Measurements from ENCODE around the gene SLC5A3.
A peak's percentile ranks its signal among the peaks of the same experiment; 100 is the strongest.

Gene SLC5A3

GRCh38 chr21:34072145-34073031 lies 990 bp upstream of the SLC5A3 start:
- DNase-seq: peak; percentile 64

DNA sequence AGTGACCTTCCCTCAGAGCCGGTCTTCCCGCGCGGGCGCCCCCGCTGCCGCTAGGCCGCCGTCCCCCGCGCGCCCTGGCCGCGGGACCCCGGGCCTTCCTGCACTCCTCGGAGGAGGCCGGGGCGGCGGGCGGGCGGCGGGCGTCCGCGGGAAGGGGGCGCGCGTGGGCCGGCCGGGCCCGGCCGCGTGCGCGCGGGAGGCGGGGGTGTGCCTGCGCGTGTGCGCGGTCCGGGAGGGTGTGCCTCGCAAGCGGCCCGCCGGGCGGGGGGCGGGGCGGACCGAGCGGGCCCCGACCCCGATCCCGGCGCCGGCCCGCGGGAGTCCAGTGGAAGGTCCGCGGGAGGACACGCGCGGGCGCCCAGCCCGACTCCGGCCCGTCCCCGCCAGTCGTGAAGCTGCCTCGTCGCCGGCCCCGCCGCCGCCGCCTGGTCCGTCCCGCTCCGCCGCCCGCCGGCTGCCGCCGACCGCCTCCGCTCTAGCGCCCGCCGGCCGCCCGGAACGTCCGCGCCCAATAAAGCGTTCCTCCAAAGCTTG lies 438 bp downstream of the SLC5A3 start:
- DNase-seq: peak; percentile 71

GRCh38 chr21:34074283-34075090 lies 1.1 kb downstream of the SLC5A3 start:
- no peak for DNase-seq

- DNase-seq: no peak
Observed at GRCh38 chr21:34075091-34075425, 1.7 kb downstream of the SLC5A3 start.

DNA sequence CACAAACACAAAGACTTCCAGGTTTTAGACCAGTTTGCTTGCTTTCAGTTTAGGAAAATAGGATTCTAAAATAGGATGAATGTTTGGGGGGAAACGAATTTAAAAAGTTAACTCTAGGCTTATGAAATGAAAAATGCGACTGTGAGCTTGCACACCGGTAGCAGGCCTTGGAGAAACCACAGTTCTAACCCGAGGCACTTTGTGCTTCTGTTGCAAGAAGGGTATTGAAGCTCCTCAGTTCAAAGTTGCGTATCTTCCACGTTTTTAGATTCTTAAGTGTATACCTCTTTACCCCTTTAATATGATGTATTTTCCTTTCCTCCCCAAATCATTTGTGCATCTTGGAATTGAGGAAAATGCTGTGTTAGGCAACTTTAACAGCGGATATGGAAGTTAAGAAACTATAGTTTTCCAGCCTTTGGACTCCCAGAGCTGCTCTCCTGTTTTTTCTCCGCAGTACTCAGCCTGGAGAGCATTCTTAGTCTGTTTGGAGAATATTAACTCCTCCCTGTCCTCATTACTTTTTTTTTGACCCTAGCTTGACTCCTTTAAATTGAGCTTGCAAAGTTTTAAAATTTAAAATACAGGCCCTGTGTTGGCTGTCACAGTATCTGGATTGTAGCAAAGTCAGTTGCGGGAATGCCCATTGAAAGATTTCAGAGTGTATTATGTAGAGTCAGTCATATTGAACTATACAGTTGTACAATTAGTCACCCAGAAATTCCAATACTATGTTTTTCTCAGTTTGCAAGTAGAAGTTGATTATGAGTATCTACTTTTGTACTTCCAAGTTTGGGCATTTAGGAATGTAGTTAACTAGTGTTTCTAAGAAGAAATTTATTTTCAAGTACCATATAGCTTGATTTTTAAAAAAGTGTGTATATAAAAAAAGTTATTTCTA lies 2.6 kb downstream of the SLC5A3 start:
- DNase-seq: no peak

GRCh38 chr21:34076835-34077234 lies 3.5 kb downstream of the SLC5A3 start:
- no peak for DNase-seq

DNA sequence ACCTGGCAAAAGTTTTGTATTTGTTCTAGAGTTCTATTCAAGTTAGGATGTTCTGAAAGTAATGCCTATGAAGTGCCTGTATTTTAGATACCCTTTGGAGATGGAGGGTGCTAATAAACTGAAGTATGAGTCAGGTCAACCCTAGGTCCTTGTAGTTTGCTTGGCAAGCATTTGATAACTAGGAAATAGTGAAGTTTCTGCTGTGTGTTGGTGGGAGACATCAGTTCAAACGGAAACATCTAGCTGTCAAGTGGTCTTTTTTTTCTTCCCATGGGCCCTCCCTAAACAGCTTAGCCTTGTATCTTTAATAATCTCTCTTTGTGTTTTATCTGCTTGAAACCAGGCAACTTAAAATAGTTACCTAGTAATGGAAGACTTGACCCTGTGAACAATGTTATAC lies 4.5 kb downstream of the SLC5A3 start:
- no peak for DNase-seq

DNA sequence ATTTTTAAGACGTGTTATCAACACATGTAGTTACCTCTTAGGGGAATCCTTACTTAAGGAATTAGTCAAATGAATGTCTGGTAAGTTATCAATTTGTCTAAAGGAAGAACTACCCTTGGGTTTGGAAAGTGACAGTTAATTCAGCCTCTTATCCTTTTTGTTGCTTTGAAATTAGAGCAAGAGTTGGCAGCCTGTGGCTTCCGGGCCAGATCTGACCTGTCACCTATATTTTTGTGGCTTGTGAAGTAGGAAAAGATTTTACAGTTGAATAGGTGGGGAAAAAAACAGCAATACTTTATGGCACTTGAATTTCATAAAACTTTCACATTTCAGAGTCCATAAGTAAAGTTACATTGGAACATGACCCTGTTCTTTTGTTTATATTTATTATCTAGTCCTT lies 5.5 kb downstream of the SLC5A3 start:
- no peak for DNase-seq

DNA sequence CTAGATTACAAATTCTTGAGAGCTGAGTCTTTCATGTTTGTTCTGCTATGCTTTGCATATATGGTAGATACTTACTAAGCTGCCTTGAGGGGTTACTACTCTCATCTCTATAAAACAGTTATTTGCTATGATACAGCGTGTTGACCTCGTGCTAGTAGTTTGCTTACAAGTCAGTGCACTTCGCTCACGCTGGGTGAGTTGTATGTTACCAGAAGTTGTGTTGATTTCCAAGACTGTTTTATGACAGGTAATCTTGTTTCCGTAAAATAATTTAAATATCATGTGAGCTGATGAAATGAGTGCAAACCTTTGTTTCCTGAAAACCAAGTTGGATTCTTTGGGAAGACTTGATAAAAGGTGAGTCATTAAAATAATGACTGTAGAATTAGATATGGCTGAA lies 7.3 kb downstream of the SLC5A3 start:
- no peak for DNase-seq

DNA sequence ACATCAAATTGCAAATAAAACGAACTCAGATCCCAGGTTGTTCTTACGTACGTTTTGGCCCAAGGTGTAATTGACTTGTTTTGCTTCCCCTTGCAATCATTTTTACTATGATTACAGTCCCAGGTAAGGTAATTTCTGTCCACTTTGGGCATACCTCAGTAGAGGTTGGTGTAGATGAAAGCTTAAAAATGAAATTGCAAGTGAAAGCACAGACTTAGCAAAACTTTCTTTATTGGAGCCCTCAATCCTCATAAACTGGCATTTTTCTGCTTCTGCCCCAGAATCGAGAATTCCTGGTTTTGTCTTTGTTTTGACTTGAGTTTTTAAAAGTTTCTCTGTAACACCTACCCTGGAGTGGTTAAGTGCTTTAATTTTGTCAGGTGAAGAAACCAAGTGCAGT lies 9.4 kb downstream of the SLC5A3 start:
- no peak for DNase-seq

GRCh38 chr21:34083357-34083756 lies 10.0 kb downstream of the SLC5A3 start:
- DNase-seq: no peak

- no peak for DNase-seq
Observed at GRCh38 chr21:34085129-34085528, 11.8 kb downstream of the SLC5A3 start.

- no peak for DNase-seq
Observed at GRCh38 chr21:34086887-34087306, 13.5 kb downstream of the SLC5A3 start.

DNA sequence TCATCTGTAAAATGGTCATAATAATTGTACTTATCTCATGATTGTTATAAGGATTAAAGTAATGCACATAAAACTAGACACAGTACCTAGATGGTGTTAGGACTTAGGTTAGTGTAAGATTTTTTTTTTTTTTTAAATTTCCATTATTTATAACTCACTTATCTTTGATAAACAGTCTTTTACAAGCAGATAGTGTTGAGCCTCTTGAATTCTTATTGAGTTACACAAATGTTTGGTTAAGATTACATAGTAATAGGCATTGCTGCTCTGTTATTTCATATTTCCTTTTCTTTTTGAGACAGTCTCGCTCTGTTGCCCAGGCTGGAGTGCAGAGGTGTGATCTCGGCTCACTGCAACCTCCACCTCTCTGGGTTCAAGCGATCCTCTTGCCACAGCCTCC lies 15.4 kb downstream of the SLC5A3 start:
- DNase-seq: no peak

- no peak for DNase-seq
Observed at GRCh38 chr21:34091032-34091431, 17.7 kb downstream of the SLC5A3 start.

GRCh38 chr21:34091607-34092006 lies 18.2 kb downstream of the SLC5A3 start:
- no peak for DNase-seq

DNA sequence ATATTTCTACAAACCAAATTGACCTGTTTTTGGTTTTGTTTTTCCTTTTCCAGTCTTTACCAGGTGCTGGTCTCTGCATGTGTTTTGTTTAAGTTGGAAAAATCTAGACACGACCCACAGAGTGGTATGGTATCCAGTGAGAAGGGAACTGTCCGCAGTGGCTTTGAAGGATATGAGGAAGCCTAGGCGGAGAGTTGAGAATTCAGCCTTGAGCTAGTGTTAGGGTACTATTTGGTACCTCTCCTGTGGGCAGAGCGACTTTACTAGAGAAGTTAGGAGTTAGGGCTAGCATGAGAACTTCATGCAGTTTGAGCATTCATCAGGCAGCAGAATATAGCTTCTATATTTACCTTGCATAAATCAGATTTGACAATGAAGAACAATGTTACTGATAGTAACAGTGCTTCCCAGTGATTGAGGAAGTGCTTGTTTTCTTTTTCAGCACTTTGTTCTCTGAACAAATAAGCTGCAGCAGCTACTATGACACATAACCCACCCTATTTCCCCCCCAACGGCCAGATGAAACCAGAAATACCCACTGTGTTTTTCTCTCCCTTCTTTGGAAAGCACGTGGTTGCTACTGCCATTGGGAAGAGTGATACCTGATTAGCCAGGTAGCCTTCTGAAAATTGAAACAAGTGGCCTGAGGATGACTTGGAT lies 19.0 kb downstream of the SLC5A3 start:
- DNase-seq: no peak

DNA sequence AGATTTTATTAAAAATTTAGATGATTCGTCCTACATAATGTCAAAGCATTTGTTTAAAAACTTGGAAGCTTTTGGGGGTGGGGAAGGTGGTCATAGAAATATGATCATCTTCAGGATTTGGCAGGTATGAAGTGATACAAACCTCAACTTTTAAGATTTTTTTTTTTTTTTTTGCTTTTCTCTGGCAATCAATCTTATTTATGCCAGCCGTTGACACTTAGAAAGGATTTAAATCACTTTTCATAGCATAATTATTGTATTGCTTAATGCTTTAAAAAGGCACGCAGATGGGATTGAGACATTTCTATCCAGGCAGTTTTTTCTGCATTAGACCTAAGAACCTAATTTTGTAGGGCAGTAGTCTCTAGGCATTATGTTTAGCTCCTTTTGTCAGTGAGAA lies 19.7 kb downstream of the SLC5A3 start:
- DNase-seq: no peak

DNA sequence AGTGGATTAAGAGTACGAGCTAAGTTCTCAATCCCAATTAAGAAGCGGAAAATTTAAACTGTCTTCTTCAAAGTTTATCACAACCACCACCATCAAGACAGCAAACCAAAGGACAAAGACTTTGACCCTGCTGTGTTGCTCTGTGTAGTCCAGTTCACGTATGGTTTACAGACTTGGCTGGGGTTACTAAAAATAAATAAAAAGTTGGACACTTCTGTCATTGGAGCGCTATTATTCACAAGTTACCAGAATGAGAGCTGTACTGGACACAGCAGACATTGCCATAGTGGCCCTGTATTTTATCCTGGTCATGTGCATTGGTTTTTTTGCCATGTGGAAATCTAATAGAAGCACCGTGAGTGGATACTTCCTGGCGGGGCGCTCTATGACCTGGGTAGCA lies 21.6 kb downstream of the SLC5A3 start:
- DNase-seq: no peak

GRCh38 chr21:34097442-34097841 lies 24.1 kb downstream of the SLC5A3 start:
- DNase-seq: no peak

GRCh38 chr21:34100337-34100736 lies 27.0 kb downstream of the SLC5A3 start:
- DNase-seq: no peak

- DNase-seq: no peak
Observed at GRCh38 chr21:34100790-34101189, 27.4 kb downstream of the SLC5A3 start.

Data from activated CD8-positive, alpha-beta memory T cell treated with anti-CD3 and anti-CD28 coated beads for 24 hours (primary cell).